ENCODE results near the gene DPP10.
"Not testable (repeated sequence)": the region's sequence is repeated elsewhere in the genome, so short reads cannot be mapped to it uniquely, and the experiment has no call there.

DPP10 gene

DNA sequence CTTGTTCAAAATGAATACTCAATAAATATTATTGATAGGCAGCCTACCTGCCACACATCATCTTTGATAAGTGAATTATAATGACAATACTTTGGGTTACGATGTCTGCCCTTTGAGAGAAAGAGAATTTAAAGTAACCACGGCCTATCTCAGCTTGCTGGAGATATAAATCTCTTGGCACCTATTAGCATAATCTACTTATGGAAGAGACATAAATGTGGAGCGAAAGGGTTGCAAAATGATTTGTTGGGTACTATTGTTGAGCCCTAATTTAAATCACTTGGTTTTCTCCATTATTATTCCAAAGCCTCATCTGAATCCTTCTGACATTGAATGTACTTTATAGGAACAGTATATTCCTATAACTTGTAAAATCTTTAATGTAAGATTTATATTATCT lies 520.1 kb downstream of the DPP10 start:
- no peak for DNase-seq (ENCODE audit: low read depth in 2 of 2)

DNA sequence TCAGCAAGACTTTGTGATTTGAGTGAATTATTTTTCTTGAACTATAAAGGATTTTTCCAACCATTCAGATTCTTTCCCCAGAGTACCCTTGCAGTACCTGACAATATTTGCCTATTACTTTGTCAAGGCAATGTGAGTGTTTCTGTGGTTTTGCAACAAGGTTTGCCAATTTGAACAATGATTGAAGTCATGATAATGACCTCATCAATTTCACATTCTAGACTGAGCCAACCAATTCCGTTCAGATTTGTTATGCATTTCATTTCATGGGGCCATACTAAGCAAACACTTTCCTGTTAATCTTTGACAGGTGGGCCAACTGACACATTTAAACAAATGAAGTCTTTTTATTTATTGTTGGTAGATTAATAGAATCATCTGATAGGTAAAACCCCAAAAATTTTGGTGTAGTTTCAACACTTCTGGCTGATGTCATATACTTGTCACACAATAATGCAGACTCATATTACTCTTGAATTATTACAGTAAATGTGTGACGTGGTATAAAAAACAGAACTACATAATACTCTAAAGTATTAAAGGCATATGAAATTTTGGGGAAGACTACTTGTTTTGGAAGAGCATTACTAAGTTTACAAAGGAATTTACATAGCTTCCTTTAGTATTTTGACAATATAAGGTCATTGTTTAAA lies 526.4 kb downstream of the DPP10 start:
- no peak for DNase-seq (ENCODE audit: low read depth in 2 of 2)

DNA sequence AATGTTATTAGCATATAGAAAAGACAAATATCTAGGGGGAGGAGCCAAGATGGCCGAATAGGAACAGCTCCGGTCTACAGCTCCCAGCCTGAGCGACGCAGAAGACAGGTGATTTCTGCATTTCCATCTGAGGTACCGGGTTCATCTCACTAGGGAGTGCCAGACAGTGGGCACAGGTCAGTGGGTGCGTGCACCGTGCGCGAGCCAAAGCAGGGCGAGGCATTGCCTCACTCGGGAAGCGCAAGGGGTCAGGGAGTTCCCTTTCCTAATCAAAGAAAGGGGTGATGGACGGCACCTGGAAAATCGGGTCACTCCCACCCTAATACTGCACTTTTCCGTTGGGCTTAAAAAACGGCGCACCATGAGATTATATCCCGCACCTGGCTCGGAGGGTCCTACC lies 561.9 kb downstream of the DPP10 start:
- DNase-seq (ENCODE audit: low read depth in 2 of 2) = not testable (repeated sequence)

DNA sequence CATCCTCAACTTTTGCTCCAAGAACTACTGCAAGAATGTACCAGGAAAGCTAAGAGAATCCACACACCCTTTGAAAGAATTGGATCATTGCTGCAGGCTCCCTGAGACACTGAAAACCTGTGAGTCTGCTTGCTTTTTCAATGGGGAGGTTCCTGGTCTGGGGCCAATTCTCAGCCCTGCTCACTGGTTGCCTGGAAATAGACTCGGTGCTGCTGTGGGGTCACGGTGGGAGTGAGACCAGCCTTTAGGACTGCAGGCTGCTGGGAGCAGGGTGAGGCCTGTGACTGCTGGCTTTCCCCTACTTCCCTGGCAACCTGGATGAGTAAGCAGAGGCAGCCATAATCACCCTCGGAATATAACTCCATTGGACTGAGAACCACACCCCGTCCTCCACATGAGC lies 569.3 kb downstream of the DPP10 start:
- no peak for DNase-seq (ENCODE audit: low read depth in 2 of 2)

- DNase-seq (ENCODE audit: low read depth in 2 of 2) = not testable (repeated sequence)
Observed at GRCh38 chr2:115022013-115022412, 579.6 kb downstream of the DPP10 start.

DNA sequence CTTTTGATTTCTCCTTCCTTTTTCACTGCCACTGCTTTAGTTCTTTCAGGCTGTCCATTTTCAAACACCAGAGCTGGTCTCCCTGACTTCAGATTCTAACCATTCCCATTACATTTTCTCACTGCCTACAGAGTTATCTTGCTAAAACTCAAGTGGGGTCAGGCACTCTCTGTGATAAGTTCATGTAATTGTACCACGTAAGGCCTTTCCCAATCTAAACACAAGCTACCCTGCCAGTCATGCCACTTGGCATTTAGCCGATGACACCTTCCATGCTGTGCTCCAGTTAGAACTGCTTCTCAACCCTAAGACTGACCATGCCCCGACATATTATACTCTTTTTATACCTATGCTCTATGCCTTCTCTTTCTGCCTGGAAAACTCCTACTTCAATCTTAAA lies 592.4 kb downstream of the DPP10 start:
- DNase-seq (ENCODE audit: low read depth in 2 of 2) = no peak

GRCh38 chr2:115036818-115037217 lies 594.4 kb downstream of the DPP10 start:
- no peak for DNase-seq (ENCODE audit: low read depth in 2 of 2)

GRCh38 chr2:115057473-115057872 lies 615.0 kb downstream of the DPP10 start:
- no peak for DNase-seq (ENCODE audit: low read depth in 2 of 2)

DNA sequence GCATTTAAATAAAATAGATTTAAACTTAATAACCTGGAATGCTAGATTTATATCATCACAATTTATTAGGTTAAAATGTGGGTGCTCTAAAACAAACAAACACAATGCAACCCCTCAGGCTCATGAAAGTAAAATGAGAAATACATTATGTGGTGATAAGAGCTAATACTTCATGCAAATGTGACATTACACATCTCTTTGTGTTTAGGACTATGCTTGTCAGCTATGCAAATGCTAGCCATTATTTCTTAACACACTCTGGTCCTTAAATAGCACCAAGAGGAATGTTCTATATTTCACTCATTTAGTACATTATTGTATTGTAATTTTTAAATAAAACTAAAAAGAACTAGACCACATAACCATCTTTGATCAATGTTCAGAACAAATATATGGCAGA lies 627.6 kb downstream of the DPP10 start:
- DNase-seq (ENCODE audit: low read depth in 2 of 2) = no peak

DNA sequence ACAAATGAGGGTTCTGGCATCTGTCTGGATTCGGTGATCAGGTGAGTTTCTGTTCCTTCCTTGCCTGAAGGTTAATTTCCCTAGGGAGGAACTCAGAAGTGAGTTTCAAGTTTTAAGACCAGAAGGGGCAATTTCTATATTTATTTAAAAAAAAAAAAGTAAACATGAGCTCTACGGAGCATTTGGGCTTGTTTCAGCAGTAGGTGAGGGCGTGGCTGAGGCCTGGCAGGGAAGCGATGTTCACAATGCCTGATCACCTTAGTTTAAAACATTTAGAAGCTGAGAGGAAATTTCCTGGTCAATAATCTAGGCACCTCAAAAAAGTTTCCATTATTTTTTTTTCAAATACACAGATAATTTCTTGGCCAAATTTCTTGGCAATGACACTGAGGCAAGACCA lies 629.1 kb downstream of the DPP10 start:
- DNase-seq (ENCODE audit: low read depth in 2 of 2) = no peak

- DNase-seq (ENCODE audit: low read depth in 2 of 2) = no peak
Observed at GRCh38 chr2:115075800-115076199, 633.4 kb downstream of the DPP10 start.

DNA sequence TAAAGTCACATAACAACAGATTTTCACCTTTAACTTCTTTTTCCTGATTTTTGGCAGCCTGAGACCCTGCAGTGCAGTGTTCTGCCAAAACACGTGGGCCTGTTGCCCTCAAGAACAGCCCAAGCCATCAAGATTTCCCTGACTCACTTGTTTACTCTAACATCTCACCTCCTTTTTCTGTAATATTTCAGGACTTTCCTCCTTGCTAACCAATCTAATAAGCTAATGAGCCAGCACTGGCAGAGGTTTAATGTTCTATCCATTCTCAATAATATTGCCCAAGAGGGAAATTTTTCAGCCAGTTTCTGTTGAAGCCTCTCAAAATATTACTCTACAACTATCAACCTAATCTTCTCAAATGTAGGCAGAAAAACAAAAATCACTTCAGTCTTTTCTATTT lies 635.2 kb downstream of the DPP10 start:
- DNase-seq (ENCODE audit: low read depth in 2 of 2) = no peak

- no peak for DNase-seq (ENCODE audit: low read depth in 2 of 2)
Observed at GRCh38 chr2:115083225-115083624, 640.8 kb downstream of the DPP10 start.

DNA sequence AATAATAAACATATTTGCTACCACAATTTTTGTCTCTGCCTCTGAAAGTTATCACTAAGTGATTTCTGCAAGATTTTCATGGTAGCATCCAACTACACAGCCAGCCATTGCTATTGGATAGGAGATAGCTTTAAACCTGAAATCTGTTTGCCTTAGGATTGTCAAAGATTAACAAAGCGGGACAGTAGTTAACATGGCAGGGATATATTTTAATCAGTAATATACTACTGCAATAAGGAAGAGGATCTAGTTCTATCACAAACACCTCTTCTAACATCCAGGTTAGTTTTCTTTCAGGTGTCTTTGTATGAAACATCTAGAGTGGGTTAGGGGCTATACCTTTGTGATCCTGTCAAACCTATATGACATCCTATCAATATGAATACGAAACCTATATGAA lies 641.3 kb downstream of the DPP10 start:
- DNase-seq (ENCODE audit: low read depth in 2 of 2) = no peak

- no peak for DNase-seq (ENCODE audit: low read depth in 2 of 2)
Observed at GRCh38 chr2:115084446-115084845, 642.0 kb downstream of the DPP10 start.

- DNase-seq (ENCODE audit: low read depth in 2 of 2) = not testable (repeated sequence)
Observed at GRCh38 chr2:115086051-115086620, 643.7 kb downstream of the DPP10 start.

- DNase-seq (ENCODE audit: low read depth in 2 of 2) = no peak
Observed at GRCh38 chr2:115094441-115094840, 652.0 kb downstream of the DPP10 start.

GRCh38 chr2:115105966-115106365 lies 663.5 kb downstream of the DPP10 start:
- DNase-seq (ENCODE audit: low read depth in 2 of 2) = no peak

GRCh38 chr2:115115135-115115534 lies 672.7 kb downstream of the DPP10 start:
- no peak for DNase-seq (ENCODE audit: low read depth in 2 of 2)

- no peak for DNase-seq (ENCODE audit: low read depth in 2 of 2)
Observed at GRCh38 chr2:115118306-115118705, 675.9 kb downstream of the DPP10 start.

GRCh38 chr2:115119086-115119485 lies 676.6 kb downstream of the DPP10 start:
- no peak for DNase-seq (ENCODE audit: low read depth in 2 of 2)

GRCh38 chr2:115122701-115123100 lies 680.3 kb downstream of the DPP10 start:
- DNase-seq (ENCODE audit: low read depth in 2 of 2) = no peak

- DNase-seq (ENCODE audit: low read depth in 2 of 2) = no peak
Observed at GRCh38 chr2:115124817-115125216, 682.4 kb downstream of the DPP10 start.

- no peak for DNase-seq (ENCODE audit: low read depth in 2 of 2)
Observed at GRCh38 chr2:115129536-115129935, 687.1 kb downstream of the DPP10 start.
